Nephron progenitor cell (in vitro differentiated cells): ENCODE data around the gene SLC22A6.
A peak's percentile ranks its signal among the peaks of the same experiment; 100 is the strongest.

Experiments
- DNase-seq: peaks from one replicate; pipeline ENCODE4 v3.0.0; 2021
- H3K27ac Mint-ChIP-seq: 2 replicates; pipeline ENCODE4 v1.8.0; 2021; ENCODE audit warnings: mild to moderate bottlenecking, moderate library complexity, mixed read lengths
- H3K27me3 Mint-ChIP-seq: 2 replicates; pipeline ENCODE4 v1.8.0; 2021; ENCODE audit warnings: mild to moderate bottlenecking, low read depth, mixed read lengths; ENCODE audit not compliant: poor library complexity
- H3K36me3 Mint-ChIP-seq: 2 replicates; pipeline ENCODE4 v1.8.0; 2021; ENCODE audit warnings: low read depth, mixed read lengths
- H3K4me1 Mint-ChIP-seq: 2 replicates; pipeline ENCODE4 v1.8.0; 2021; ENCODE audit warnings: mixed read lengths
- H3K4me3 Mint-ChIP-seq: 2 replicates; pipeline ENCODE4 v1.8.0; 2021; ENCODE audit warnings: mild to moderate bottlenecking, moderate library complexity, mixed read lengths
- H3K9me3 Mint-ChIP-seq: 2 replicates; pipeline ENCODE4 v1.8.0; 2021; ENCODE audit warnings: mild to moderate bottlenecking, moderate library complexity, mixed read lengths
- TF ChIP-seq, protein P1 (sequence below): fragments of 200-600 bp; sonication (generic); IDR thresholded peaks from 2 replicates; pipeline ENCODE4 v1.5.0; 2021; ENCODE audit warnings: antibody characterized with exemption

The SLC22A6 gene

GRCh38 chr11:63020671-63021291 lies 36.0 kb upstream of the SLC22A6 start:
- no peaks in the 10 kb centered on the region for H3K9me3 Mint-ChIP-seq
- H3K4me1 Mint-ChIP-seq = peaks cover 28% of the 10 kb centered on the region
- TF ChIP-seq, protein P1, sequence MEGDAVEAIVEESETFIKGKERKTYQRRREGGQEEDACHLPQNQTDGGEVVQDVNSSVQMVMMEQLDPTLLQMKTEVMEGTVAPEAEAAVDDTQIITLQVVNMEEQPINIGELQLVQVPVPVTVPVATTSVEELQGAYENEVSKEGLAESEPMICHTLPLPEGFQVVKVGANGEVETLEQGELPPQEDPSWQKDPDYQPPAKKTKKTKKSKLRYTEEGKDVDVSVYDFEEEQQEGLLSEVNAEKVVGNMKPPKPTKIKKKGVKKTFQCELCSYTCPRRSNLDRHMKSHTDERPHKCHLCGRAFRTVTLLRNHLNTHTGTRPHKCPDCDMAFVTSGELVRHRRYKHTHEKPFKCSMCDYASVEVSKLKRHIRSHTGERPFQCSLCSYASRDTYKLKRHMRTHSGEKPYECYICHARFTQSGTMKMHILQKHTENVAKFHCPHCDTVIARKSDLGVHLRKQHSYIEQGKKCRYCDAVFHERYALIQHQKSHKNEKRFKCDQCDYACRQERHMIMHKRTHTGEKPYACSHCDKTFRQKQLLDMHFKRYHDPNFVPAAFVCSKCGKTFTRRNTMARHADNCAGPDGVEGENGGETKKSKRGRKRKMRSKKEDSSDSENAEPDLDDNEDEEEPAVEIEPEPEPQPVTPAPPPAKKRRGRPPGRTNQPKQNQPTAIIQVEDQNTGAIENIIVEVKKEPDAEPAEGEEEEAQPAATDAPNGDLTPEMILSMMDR = peak; percentile 52
- no peaks in the 10 kb centered on the region for H3K36me3 Mint-ChIP-seq
- peaks cover 40% of the 10 kb centered on the region for H3K27me3 Mint-ChIP-seq
- H3K4me3 Mint-ChIP-seq = no peak overlapping the region
- H3K27ac Mint-ChIP-seq = no peak overlapping the region
- DNase-seq = peak; percentile 31

DNA sequence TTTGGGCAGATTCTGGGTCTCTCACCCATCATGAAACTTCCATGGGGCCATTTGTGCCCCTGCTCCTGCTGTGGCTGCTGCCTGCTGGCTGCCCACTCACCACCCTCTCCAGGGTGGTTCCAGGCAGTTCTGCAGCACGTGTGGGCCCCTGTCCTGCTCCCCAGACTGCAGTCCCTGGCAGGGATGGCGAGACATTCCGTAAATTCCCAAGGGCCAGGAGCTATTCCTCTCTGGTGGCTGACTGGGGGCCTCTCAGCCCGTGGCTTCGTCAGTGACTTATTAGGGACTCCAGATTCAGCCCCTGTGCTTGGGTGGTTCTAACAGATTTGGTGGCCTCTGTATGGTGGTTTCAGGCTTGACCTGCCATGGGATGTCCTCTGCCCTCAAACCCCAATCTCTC lies 34.7 kb upstream of the SLC22A6 start:
- no peaks in the 10 kb centered on the region for H3K9me3 Mint-ChIP-seq
- no peak overlapping the region for H3K4me3 Mint-ChIP-seq
- peaks cover 43% of the 10 kb centered on the region for H3K27me3 Mint-ChIP-seq
- no peak overlapping the region for H3K27ac Mint-ChIP-seq
- no peaks in the 10 kb centered on the region for H3K36me3 Mint-ChIP-seq
- DNase-seq = no peak
- TF ChIP-seq, protein P1 = no peak
- H3K4me1 Mint-ChIP-seq = peaks cover 28% of the 10 kb centered on the region

- Mint-ChIP-seq H3K4me1 (peaks cover 20% of the 10 kb centered on the region), H3K36me3 (no peaks in the 10 kb centered on the region), H3K4me3 (no peak overlapping the region), H3K9me3 (no peaks in the 10 kb centered on the region), H3K27ac (no peak overlapping the region), H3K27me3 (peaks cover 36% of the 10 kb centered on the region)
- no peak for DNase-seq
- TF ChIP-seq, protein P1 = no peak
These were observed 32.7 kb upstream of the SLC22A6 start for GRCh38 chr11:63017306-63017974.

- Mint-ChIP-seq H3K4me1 (peaks cover 16% of the 10 kb centered on the region), H3K27ac (no peak within 1 kb of the TSS), H3K9me3 (no peaks in the 10 kb centered on the region), H3K4me3 (no peak within 1 kb of the TSS), H3K36me3 (no peaks in the 10 kb centered on the region), H3K27me3 (peaks cover 28% of the 10 kb centered on the region)
- DNase-seq = no peak
- TF ChIP-seq, protein P1 = no peak
These were observed 30.9 kb upstream of the SLC22A6 start, which contains the start of gene SLC22A8 for GRCh38 chr11:63015521-63016215. SLC22A8 (minus strand) TSS chr11:63015841; CDS start chr11:63014958, 883 bp downstream.

- DNase-seq = no peak
- no peak overlapping the region for H3K4me3 Mint-ChIP-seq
- TF ChIP-seq, protein P1 = no peak
- H3K27me3 Mint-ChIP-seq = peaks cover 30% of the 10 kb centered on the region
- no peak overlapping the region for H3K27ac Mint-ChIP-seq
- H3K36me3 Mint-ChIP-seq = no peaks in the 10 kb centered on the region
- H3K4me1 Mint-ChIP-seq = peaks cover 16% of the 10 kb centered on the region
- H3K9me3 Mint-ChIP-seq = no peaks in the 10 kb centered on the region
These were observed 29.8 kb upstream of the SLC22A6 start for GRCh38 chr11:63014408-63015055.
